ENCODE data around the gene ZBTB44.

GRCh38 chr11:130213143-130213978 is 101.4 kb downstream of the ZBTB44 start:
- TF ChIP-seq CTCF (IDR thresholded peaks at IDR 0.05) (peak; percentile 86 to 96 (median 90)), POLR2A (IDR thresholded peaks at IDR 0.05) (no peak)

All from esophagus squamous epithelium (tissue), 4 donors.